ENCODE data around the gene PNPLA7. TPM values are rescaled to one million over a fixed set of nuclear protein-coding genes. Genes with fewer than 3 reads are reported as not detected.
"Not testable (repeated sequence)": the region's sequence is repeated elsewhere in the genome, so short reads cannot be mapped to it uniquely, and the experiment has no call there.

Gene PNPLA7
- total RNA-seq, 1 donor from 2014 or later: 8.1 TPM

GRCh38 chr9:137578518-137579258 lies 28.5 kb upstream of the PNPLA7 start, which contains the start of gene DPH7:
TSS of gene DPH7 (minus strand) at chr9:137578925. CDS start at chr9:137578777, 148 bp downstream.
- peak; percentile 98 for DNase-seq (ENCODE audit: low spot score)
- intact Hi-C loops (cut with DNase I): loop anchor here (2.0 kb wide), 1 partner anchor 26 kb away; no protein-coding TSS in a partner anchor

GRCh38 chr9:137575716-137576411 lies 25.7 kb upstream of the PNPLA7 start:
- intact Hi-C loops (cut with DNase I): no loop called here
- no peak for DNase-seq (ENCODE audit: low spot score)

GRCh38 chr9:137575364-137575715 lies 25.1 kb upstream of the PNPLA7 start:
- no peak for DNase-seq (ENCODE audit: low spot score)
- intact Hi-C loops (cut with DNase I): no loop called here

- no peak for DNase-seq (ENCODE audit: low spot score)
- intact Hi-C loops (cut with DNase I): no loop called here
Observed at GRCh38 chr9:137574192-137574591, 24.0 kb upstream of the PNPLA7 start.

- intact Hi-C loops (cut with DNase I): no loop called here
- DNase-seq (ENCODE audit: low spot score): no peak
Observed at GRCh38 chr9:137570566-137570965, 20.4 kb upstream of the PNPLA7 start.

GRCh38 chr9:137569609-137570203 lies 19.5 kb upstream of the PNPLA7 start:
- DNase-seq (ENCODE audit: low spot score): no peak
- intact Hi-C loops (cut with DNase I): no loop called here

- intact Hi-C loops (cut with DNase I); DNase-seq (ENCODE audit: low spot score): not testable (repeated sequence)
Observed at GRCh38 chr9:137568445-137568844, 18.2 kb upstream of the PNPLA7 start.

GRCh38 chr9:137564817-137565411 lies 14.7 kb upstream of the PNPLA7 start:
- no peak for DNase-seq (ENCODE audit: low spot score)

GRCh38 chr9:137564134-137564533 lies 13.9 kb upstream of the PNPLA7 start:
- intact Hi-C loops (cut with DNase I): no loop called here
- no peak for DNase-seq (ENCODE audit: low spot score)

More at GRCh38 chr9:137564817-137565411, 14.7 kb upstream of the PNPLA7 start:
- intact Hi-C loops (cut with DNase I): no loop called here

GRCh38 chr9:137558127-137558526 lies 7.9 kb upstream of the PNPLA7 start:
- no peak for DNase-seq (ENCODE audit: low spot score)
- intact Hi-C loops (cut with DNase I): no loop called here

GRCh38 chr9:137556069-137556838 lies 6.1 kb upstream of the PNPLA7 start:
- intact Hi-C loops (cut with DNase I): no loop called here
- no peak for DNase-seq (ENCODE audit: low spot score)

- DNase-seq (ENCODE audit: low spot score): no peak
- intact Hi-C loops (cut with DNase I): no loop called here
Observed at GRCh38 chr9:137555179-137555578, 5.0 kb upstream of the PNPLA7 start.

GRCh38 chr9:137554349-137554748 lies 4.1 kb upstream of the PNPLA7 start:
- no peak for DNase-seq (ENCODE audit: low spot score)
- intact Hi-C loops (cut with DNase I): no loop called here

GRCh38 chr9:137553654-137554053 lies 3.5 kb upstream of the PNPLA7 start:
- not testable (repeated sequence) for DNase-seq (ENCODE audit: low spot score)
- intact Hi-C loops (cut with DNase I): loop anchor here (2.0 kb wide), 1 partner anchor 25 kb away; the partner anchor contains the start of gene DPH7

- intact Hi-C loops (cut with DNase I): loop anchor here (2.0 kb wide), 1 partner anchor 27 kb away; the partner anchor contains the start of gene DPH7
- no peak for DNase-seq (ENCODE audit: low spot score)
Observed at GRCh38 chr9:137552022-137552768, 2.0 kb upstream of the PNPLA7 start.

- DNase-seq (ENCODE audit: low spot score): peak; percentile 95
- intact Hi-C loops (cut with DNase I): loop anchor here (2.0 kb wide), 1 partner anchor 27 kb away; the partner anchor contains the start of gene DPH7
Observed at GRCh38 chr9:137551264-137552021, 1.2 kb upstream of the PNPLA7 start, which contains the start of gene MRPL41. TSS of gene MRPL41 (plus strand) at chr9:137551879. CDS start at chr9:137552082, 203 bp downstream.

GRCh38 chr9:137550958-137551263 lies 709 bp upstream of the PNPLA7 start:
- DNase-seq (ENCODE audit: low spot score); intact Hi-C loops (cut with DNase I): not testable (repeated sequence)

Measured in cardiac septum (tissue), 1 donor.